K562 (cell line): ENCODE data around the gene DTL. TPM values are rescaled to one million over a fixed set of nuclear protein-coding genes. Genes with fewer than 3 reads are reported as not detected.
A peak's percentile ranks its signal among the peaks of the same experiment; 100 is the strongest.

ENCODE experiments used
- BCL6 ChIP-seq: fragments of 250-450 bp; sonication (Bioruptor Pico); IDR thresholded peaks from 2 replicates; pipeline ENCODE4 v1.4.0; 2020
- ELF2 ChIP-seq: fragments of 250-450 bp; sonication (Bioruptor Pico); IDR thresholded peaks from 2 replicates; pipeline ENCODE4 v1.5.0; 2021; ENCODE audit warnings: mild to moderate bottlenecking
- EP300 ChIP-seq: IDR thresholded peaks from 2 replicates; pipeline ENCODE4 v1.6.1; 2012; ENCODE audit warnings: low read length, improper control_type of control experiment
- RAD21 ChIP-seq, 2 experiments: fragments of 250-450 bp in 1 of 2; fragments of 450-650 bp in 1 of 2; sonication (Bioruptor Pico) in 1 of 2; formaldehyde crosslinking in 1 of 2; IDR thresholded peaks in 1 of 2; conservative IDR thresholded peaks in 1 of 2; 2 replicates each; pipeline versions ENCODE4 v1.4.0 to v1.8.0; 2020 to 2022; ENCODE audit warnings: mild to moderate bottlenecking in 2 of 2, moderate library complexity in 1 of 2
- TCF7L2 ChIP-seq: fragments of 150-350 bp; IDR thresholded peaks from 2 replicates; pipeline ENCODE4 v1.6.1; 2016; ENCODE audit warnings: low read depth, mild to moderate bottlenecking, low read length, moderate library complexity
- ZEB2 ChIP-seq: fragments of 450-650 bp; IDR thresholded peaks from 2 replicates; pipeline ENCODE4 v1.6.1; 2016
- ZNF41 ChIP-seq: fragments of 250-450 bp; sonication (Bioruptor Pico); conservative IDR thresholded peaks from 2 replicates; pipeline ENCODE4 v1.4.0; 2020; ENCODE audit warnings: mild to moderate bottlenecking
- ZNF766 ChIP-seq: fragments of 200-800 bp; sonication (Bioruptor generic); conservative IDR thresholded peaks from 2 replicates; pipeline ENCODE4 v1.6.1; 2016; ENCODE audit warnings: missing genetic modification characterization, missing compliant biosample characterization
- ZSCAN32 ChIP-seq: fragments of 450-650 bp; formaldehyde crosslinking; IDR thresholded peaks from 2 replicates; pipeline ENCODE4 v1.4.0; 2020; ENCODE audit warnings: mild to moderate bottlenecking, moderate library complexity
- polyA plus RNA-seq, 8 experiments: library from polyadenylated mRNA; depleted of rRNA in 4 of 8; stranded (reverse) in 5 of 8; unstranded in 3 of 8; fragments of >200 nt; fragmentation: Nextera tagmentation in 2 of 8; fragmentation: Illumina TruSeq in 1 of 8; extraction: Ambion mirVana in 2 of 8; extraction: Trizol in 1 of 8; gene quantifications; 2 replicates each; pipeline versions ENCODE4 v1.2.1 to v1.2.3, GENCODE V29; 2011 to 2014; ENCODE audit warnings: inconsistent platforms in 1 of 8, missing spikeins in 1 of 8
- total RNA-seq, 7 experiments: library from RNA; depleted of rRNA in 6 of 7; stranded (reverse); fragments of >200 nt in 6 of 7; fragmentation: Illumina TruSeq in 2 of 7; extraction: Trizol in 2 of 7; gene quantifications; 2 replicates each; pipeline versions ENCODE4 v1.2.1 to v1.2.3, GENCODE V29; 2011 to 2021; ENCODE audit warnings: low replicate concordance in 1 of 7
- TF ChIP-seq, protein P1 (sequence below): fragments of 450-650 bp; formaldehyde crosslinking; IDR thresholded peaks from 2 replicates; pipeline ENCODE4 v1.4.0; 2022; ENCODE audit warnings: missing genetic modification characterization
- TF ChIP-seq, protein P2 (sequence below): IDR thresholded peaks from 2 replicates; pipeline ENCODE4 v1.6.1; 2014; ENCODE audit warnings: antibody characterized with exemption
- TF ChIP-seq, protein P3 (sequence below), 2 experiments: fragments of 150-350 bp in 1 of 2; IDR thresholded peaks; 2 replicates each; pipeline ENCODE4 v1.6.1; 2012 to 2016; ENCODE audit warnings: low read depth in 2 of 2, low read length in 2 of 2, mild to moderate bottlenecking in 1 of 2, moderate library complexity in 1 of 2
- TF ChIP-seq, protein P4 (sequence below): fragments of 450-650 bp; formaldehyde crosslinking; IDR thresholded peaks from 2 replicates; pipeline ENCODE4 v1.4.0; 2020; ENCODE audit warnings: mild to moderate bottlenecking, moderate library complexity
- TF ChIP-seq, protein P5 (sequence below), 2 experiments: fragments of 200-800 bp in 1 of 2; sonication (Bioruptor generic) in 1 of 2; sonication (generic) in 1 of 2; formaldehyde crosslinking in 1 of 2; IDR thresholded peaks in 1 of 2; conservative IDR thresholded peaks in 1 of 2; 2 replicates each; pipeline versions ENCODE4 v1.5.0 to v1.6.1; 2016 to 2020; ENCODE audit warnings: missing compliant biosample characterization in 1 of 2, missing genetic modification characterization in 1 of 2, missing genetic modification reagents in 1 of 2
- TF ChIP-seq, protein P6 (sequence below): IDR thresholded peaks from 3 replicates; pipeline ENCODE4 v1.6.1; 2011; ENCODE audit warnings: borderline replicate concordance, mild to moderate bottlenecking, moderate library complexity; ENCODE audit not compliant: insufficient read length; ENCODE audit errors: extremely low read depth

The DTL gene
- total and polyA plus RNA-seq, 9 of the 15 experiments (the other 6 are each of a cell fraction or from before 2014, with no cell fraction given): 38.3 to 81.0 (median 63.2) TPM

DNA sequence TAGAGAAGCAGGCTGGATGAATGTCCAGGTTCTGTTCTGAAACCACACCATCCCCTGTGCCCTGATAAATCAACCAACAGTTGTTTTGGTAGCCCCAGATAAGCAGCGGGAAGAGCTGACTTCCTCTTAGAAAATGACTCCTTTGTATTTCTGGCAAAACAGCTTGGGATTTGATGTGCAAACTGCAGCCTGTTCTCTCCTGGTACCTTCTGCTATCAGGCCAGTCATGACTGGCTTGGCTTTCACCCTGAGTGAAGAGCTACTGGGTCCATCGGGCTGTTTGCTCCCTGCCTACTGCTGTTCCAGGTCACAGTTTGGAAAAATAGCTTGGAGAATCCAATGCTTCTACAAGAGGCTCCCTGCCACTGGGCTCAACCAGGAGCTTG lies 116.8 kb downstream of the DTL start (continued):
- TF ChIP-seq RAD21 (CRISPR knock-in tag; conservative IDR thresholded peaks at IDR 0.05 in 1 of 2, IDR thresholded peaks at IDR 0.05 in 1 of 2) (peak in 1 of 2 experiments; percentile 55; a peak in 2 of 4 replicates), ZNF766 (CRISPR knock-in tag) (peak; percentile 91), ZEB2 (peak; percentile 91), EP300 (peak; percentile 100), TCF7L2 (no peak), BCL6 (CRISPR knock-in tag) (no peak), ZNF41 (CRISPR knock-in tag) (peak; percentile 24), ELF2 (CRISPR knock-in tag) (no peak; the same call in 1 of the 2 replicates), ZSCAN32 (CRISPR knock-in tag) (no peak)
- TF ChIP-seq, protein P1, sequence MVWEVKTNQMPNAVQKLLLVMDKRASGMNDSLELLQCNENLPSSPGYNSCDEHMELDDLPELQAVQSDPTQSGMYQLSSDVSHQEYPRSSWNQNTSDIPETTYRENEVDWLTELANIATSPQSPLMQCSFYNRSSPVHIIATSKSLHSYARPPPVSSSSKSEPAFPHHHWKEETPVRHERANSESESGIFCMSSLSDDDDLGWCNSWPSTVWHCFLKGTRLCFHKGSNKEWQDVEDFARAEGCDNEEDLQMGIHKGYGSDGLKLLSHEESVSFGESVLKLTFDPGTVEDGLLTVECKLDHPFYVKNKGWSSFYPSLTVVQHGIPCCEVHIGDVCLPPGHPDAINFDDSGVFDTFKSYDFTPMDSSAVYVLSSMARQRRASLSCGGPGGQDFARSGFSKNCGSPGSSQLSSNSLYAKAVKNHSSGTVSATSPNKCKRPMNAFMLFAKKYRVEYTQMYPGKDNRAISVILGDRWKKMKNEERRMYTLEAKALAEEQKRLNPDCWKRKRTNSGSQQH: peak; percentile 56; the same call in 1 of the 2 replicates
- TF ChIP-seq, protein P2, sequence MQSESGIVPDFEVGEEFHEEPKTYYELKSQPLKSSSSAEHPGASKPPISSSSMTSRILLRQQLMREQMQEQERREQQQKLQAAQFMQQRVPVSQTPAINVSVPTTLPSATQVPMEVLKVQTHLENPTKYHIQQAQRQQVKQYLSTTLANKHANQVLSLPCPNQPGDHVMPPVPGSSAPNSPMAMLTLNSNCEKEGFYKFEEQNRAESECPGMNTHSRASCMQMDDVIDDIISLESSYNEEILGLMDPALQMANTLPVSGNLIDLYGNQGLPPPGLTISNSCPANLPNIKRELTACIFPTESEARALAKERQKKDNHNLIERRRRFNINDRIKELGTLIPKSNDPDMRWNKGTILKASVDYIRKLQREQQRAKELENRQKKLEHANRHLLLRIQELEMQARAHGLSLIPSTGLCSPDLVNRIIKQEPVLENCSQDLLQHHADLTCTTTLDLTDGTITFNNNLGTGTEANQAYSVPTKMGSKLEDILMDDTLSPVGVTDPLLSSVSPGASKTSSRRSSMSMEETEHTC: peak; percentile 86
- TF ChIP-seq, protein P3, sequence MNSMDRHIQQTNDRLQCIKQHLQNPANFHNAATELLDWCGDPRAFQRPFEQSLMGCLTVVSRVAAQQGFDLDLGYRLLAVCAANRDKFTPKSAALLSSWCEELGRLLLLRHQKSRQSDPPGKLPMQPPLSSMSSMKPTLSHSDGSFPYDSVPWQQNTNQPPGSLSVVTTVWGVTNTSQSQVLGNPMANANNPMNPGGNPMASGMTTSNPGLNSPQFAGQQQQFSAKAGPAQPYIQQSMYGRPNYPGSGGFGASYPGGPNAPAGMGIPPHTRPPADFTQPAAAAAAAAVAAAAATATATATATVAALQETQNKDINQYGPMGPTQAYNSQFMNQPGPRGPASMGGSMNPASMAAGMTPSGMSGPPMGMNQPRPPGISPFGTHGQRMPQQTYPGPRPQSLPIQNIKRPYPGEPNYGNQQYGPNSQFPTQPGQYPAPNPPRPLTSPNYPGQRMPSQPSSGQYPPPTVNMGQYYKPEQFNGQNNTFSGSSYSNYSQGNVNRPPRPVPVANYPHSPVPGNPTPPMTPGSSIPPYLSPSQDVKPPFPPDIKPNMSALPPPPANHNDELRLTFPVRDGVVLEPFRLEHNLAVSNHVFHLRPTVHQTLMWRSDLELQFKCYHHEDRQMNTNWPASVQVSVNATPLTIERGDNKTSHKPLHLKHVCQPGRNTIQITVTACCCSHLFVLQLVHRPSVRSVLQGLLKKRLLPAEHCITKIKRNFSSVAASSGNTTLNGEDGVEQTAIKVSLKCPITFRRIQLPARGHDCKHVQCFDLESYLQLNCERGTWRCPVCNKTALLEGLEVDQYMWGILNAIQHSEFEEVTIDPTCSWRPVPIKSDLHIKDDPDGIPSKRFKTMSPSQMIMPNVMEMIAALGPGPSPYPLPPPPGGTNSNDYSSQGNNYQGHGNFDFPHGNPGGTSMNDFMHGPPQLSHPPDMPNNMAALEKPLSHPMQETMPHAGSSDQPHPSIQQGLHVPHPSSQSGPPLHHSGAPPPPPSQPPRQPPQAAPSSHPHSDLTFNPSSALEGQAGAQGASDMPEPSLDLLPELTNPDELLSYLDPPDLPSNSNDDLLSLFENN (IDR thresholded peaks at IDR 0.05; ENCODE audit: low read depth in 2 of 2, low read length in 2 of 2): peak in 1 of 2 experiments; percentile 97; a peak in 2 of 4 replicates
- TF ChIP-seq, protein P4, sequence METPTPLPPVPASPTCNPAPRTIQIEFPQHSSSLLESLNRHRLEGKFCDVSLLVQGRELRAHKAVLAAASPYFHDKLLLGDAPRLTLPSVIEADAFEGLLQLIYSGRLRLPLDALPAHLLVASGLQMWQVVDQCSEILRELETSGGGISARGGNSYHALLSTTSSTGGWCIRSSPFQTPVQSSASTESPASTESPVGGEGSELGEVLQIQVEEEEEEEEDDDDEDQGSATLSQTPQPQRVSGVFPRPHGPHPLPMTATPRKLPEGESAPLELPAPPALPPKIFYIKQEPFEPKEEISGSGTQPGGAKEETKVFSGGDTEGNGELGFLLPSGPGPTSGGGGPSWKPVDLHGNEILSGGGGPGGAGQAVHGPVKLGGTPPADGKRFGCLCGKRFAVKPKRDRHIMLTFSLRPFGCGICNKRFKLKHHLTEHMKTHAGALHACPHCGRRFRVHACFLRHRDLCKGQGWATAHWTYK (CRISPR knock-in tag): peak; percentile 66; the same call in 1 of the 2 replicates
- TF ChIP-seq, protein P5, sequence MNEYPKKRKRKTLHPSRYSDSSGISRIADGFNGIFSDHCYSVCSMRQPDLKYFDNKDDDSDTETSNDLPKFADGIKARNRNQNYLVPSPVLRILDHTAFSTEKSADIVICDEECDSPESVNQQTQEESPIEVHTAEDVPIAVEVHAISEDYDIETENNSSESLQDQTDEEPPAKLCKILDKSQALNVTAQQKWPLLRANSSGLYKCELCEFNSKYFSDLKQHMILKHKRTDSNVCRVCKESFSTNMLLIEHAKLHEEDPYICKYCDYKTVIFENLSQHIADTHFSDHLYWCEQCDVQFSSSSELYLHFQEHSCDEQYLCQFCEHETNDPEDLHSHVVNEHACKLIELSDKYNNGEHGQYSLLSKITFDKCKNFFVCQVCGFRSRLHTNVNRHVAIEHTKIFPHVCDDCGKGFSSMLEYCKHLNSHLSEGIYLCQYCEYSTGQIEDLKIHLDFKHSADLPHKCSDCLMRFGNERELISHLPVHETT (CRISPR knock-in tag; conservative IDR thresholded peaks at IDR 0.05 in 1 of 2, IDR thresholded peaks at IDR 0.05 in 1 of 2): peak in 1 of 2 experiments; percentile 76; a peak in 1 of 4 replicates
- TF ChIP-seq, protein P6, sequence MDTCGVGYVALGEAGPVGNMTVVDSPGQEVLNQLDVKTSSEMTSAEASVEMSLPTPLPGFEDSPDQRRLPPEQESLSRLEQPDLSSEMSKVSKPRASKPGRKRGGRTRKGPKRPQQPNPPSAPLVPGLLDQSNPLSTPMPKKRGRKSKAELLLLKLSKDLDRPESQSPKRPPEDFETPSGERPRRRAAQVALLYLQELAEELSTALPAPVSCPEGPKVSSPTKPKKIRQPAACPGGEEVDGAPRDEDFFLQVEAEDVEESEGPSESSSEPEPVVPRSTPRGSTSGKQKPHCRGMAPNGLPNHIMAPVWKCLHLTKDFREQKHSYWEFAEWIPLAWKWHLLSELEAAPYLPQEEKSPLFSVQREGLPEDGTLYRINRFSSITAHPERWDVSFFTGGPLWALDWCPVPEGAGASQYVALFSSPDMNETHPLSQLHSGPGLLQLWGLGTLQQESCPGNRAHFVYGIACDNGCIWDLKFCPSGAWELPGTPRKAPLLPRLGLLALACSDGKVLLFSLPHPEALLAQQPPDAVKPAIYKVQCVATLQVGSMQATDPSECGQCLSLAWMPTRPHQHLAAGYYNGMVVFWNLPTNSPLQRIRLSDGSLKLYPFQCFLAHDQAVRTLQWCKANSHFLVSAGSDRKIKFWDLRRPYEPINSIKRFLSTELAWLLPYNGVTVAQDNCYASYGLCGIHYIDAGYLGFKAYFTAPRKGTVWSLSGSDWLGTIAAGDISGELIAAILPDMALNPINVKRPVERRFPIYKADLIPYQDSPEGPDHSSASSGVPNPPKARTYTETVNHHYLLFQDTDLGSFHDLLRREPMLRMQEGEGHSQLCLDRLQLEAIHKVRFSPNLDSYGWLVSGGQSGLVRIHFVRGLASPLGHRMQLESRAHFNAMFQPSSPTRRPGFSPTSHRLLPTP: no peak
